Measurements from ENCODE around the gene GPR176. TPM values are rescaled to one million over a fixed set of nuclear protein-coding genes. Genes with fewer than 3 reads are reported as not detected.
A peak's percentile ranks its signal among the peaks of the same experiment; 100 is the strongest.

GPR176 gene
- polyA plus RNA-seq, 1 of the 3 experiments (the other 2 are of a cell fraction), result 21.9 TPM

- no peak overlapping the region for H3K9ac ChIP-seq
- TF ChIP-seq IRF3 (IDR thresholded peaks at IDR 0.05; ENCODE audit: low read depth, low read length) (no peak), JUND (IDR thresholded peaks at IDR 0.05) (no peak), EZH2phosphoT487 (IDR thresholded peaks at IDR 0.05; ENCODE audit: borderline replicate concordance, low read depth) (no peak), FOSL2 (IDR thresholded peaks at IDR 0.05; ENCODE audit: borderline replicate concordance, low read depth) (no peak), PBX3 (IDR thresholded peaks at IDR 0.05) (no peak), CTCF (IDR thresholded peaks at IDR 0.05) (no peak), TCF12 (IDR thresholded peaks at IDR 0.05) (no peak), GABPA (IDR thresholded peaks at IDR 0.05; ENCODE audit: low read depth) (no peak), FOXM1 (IDR thresholded peaks at IDR 0.05; ENCODE audit: low read depth) (no peak), NRF1 (IDR thresholded peaks at IDR 0.05; ENCODE audit: low read depth, low read length) (no peak), NFIC (IDR thresholded peaks at IDR 0.05; ENCODE audit: borderline replicate concordance) (no peak), FOXJ3 (CRISPR knock-in tag; IDR thresholded peaks at IDR 0.05) (no peak)
- H3K27ac ChIP-seq (ENCODE audit: low read depth in 2 of 2, low read length in 1 of 2), result no peak overlapping the region
- H3K4me1 ChIP-seq (ENCODE audit: control insufficient read depth in 1 of 2, insufficient read depth in 2 of 2, low read depth in 1 of 2, low read length in 1 of 2), result peaks cover 0 to 7% of the 10 kb centered on the region in 2 experiments; a peak in 1 of 4 replicates
- H3K27me3 ChIP-seq (ENCODE audit: insufficient read depth), result no peaks in the 10 kb centered on the region
- no peak for DNase-seq
- H3K9me3 ChIP-seq, result no peaks in the 10 kb centered on the region
- peaks cover 13% of the 10 kb centered on the region; the same call in 1 of the 2 replicates for H4K20me1 ChIP-seq (ENCODE audit: insufficient read depth)
- no peak overlapping the region for H2AFZ ChIP-seq (ENCODE audit: low read depth)
- H3K79me2 ChIP-seq (ENCODE audit: insufficient read depth), result peaks cover 100% of the 10 kb centered on the region
- ChIA-PET POLR2A (no interaction called here), CTCF (interaction anchor here (1.2 kb wide), 1 partner anchor 25 kb away, joined by 4 read pairs; no protein-coding TSS in a partner anchor)
- no peaks in the 10 kb centered on the region for H3K9me2 ChIP-seq
- WGBS (ENCODE audit: low lambda C conversion rate), result 90% methylated on average over 3 of the region's 3 CpGs
- no peak overlapping the region for H3K4me3 ChIP-seq (ENCODE audit: low read depth in 2 of 2, low read length in 1 of 2)
- no peak overlapping the region for H3K4me2 ChIP-seq
- peaks cover 4% of the 10 kb centered on the region for H3F3A ChIP-seq (replicated peaks; ENCODE audit: insufficient read depth)
- peaks cover 0 to 3% of the 10 kb centered on the region in 2 experiments for H3K36me3 ChIP-seq (replicated peaks in 1 of 2; ENCODE audit: control insufficient read depth in 1 of 2, insufficient read depth in 2 of 2, low read length in 1 of 2)
Observed at GRCh38 chr15:39819533-39819932, 100.5 kb downstream of the GPR176 start.

GRCh38 chr15:39817892-39818291 lies 102.2 kb downstream of the GPR176 start:
- H3K27ac ChIP-seq (ENCODE audit: low read depth in 2 of 2, low read length in 1 of 2), result no peak overlapping the region; a peak in 1 of 4 replicates
- H4K20me1 ChIP-seq (ENCODE audit: insufficient read depth), result peaks cover 13% of the 10 kb centered on the region; the same call in 1 of the 2 replicates
- ChIA-PET CTCF (interaction anchor here (1.3 to 1.6 kb wide), 2 partner anchors 9 to 32 kb away, joined by 3 to 7 read pairs; no protein-coding TSS in a partner anchor), POLR2A (no interaction called here)
- no peaks in the 10 kb centered on the region for H3K9me3 ChIP-seq
- no peaks in the 10 kb centered on the region for H3K9me2 ChIP-seq
- peaks cover 6% of the 10 kb centered on the region for H3F3A ChIP-seq (replicated peaks; ENCODE audit: insufficient read depth)
- TF ChIP-seq FOXJ3 (CRISPR knock-in tag; IDR thresholded peaks at IDR 0.05) (no peak), MXI1 (IDR thresholded peaks at IDR 0.05; ENCODE audit: low read depth, low read length) (no peak), IRF3 (IDR thresholded peaks at IDR 0.05; ENCODE audit: low read depth, low read length) (no peak), PBX3 (IDR thresholded peaks at IDR 0.05) (0 out of 2 replicates have a peak, but pooled peaks have one; percentile 12), NRF1 (IDR thresholded peaks at IDR 0.05; ENCODE audit: low read depth, low read length) (no peak), ZBTB33 (IDR thresholded peaks at IDR 0.05; ENCODE audit: borderline replicate concordance, low read depth) (no peak), RAD21 (IDR thresholded peaks at IDR 0.05; ENCODE audit: low read length) (no peak), TAF1 (IDR thresholded peaks at IDR 0.05; ENCODE audit: borderline replicate concordance, low read depth, low read length) (no peak)
- H3K9ac ChIP-seq, result no peak overlapping the region
- H3K79me2 ChIP-seq (ENCODE audit: insufficient read depth), result peaks cover 97% of the 10 kb centered on the region
- H3K36me3 ChIP-seq (replicated peaks in 1 of 2; ENCODE audit: control insufficient read depth in 1 of 2, insufficient read depth in 2 of 2, low read length in 1 of 2), result peaks cover 0 to 3% of the 10 kb centered on the region in 2 experiments
- H3K4me1 ChIP-seq (ENCODE audit: control insufficient read depth in 1 of 2, insufficient read depth in 2 of 2, low read depth in 1 of 2, low read length in 1 of 2), result peaks cover 0 to 7% of the 10 kb centered on the region in 2 experiments; a peak in 1 of 4 replicates
- H2AFZ ChIP-seq (ENCODE audit: low read depth), result no peak overlapping the region
- no peak overlapping the region for H3K4me2 ChIP-seq
- DNase-seq, result no peak
- no peaks in the 10 kb centered on the region for H3K27me3 ChIP-seq (ENCODE audit: insufficient read depth)
- H3K4me3 ChIP-seq (ENCODE audit: low read depth in 2 of 2, low read length in 1 of 2), result no peak overlapping the region

Measured in SK-N-SH (cell line).